NCI-H748 treated with DMSO at 0.1 percent for 48 hours (cell line): ENCODE data around the gene TRIM46.
"Not testable (repeated sequence)": the region's sequence is repeated elsewhere in the genome, so short reads cannot be mapped to it uniquely, and the experiment has no call there.

Experiments used
- DNase-seq: peaks from one replicate; lab custom pipeline; 2025; lab: John Stamatoyannopoulos, UW

TRIM46 gene

DNA sequence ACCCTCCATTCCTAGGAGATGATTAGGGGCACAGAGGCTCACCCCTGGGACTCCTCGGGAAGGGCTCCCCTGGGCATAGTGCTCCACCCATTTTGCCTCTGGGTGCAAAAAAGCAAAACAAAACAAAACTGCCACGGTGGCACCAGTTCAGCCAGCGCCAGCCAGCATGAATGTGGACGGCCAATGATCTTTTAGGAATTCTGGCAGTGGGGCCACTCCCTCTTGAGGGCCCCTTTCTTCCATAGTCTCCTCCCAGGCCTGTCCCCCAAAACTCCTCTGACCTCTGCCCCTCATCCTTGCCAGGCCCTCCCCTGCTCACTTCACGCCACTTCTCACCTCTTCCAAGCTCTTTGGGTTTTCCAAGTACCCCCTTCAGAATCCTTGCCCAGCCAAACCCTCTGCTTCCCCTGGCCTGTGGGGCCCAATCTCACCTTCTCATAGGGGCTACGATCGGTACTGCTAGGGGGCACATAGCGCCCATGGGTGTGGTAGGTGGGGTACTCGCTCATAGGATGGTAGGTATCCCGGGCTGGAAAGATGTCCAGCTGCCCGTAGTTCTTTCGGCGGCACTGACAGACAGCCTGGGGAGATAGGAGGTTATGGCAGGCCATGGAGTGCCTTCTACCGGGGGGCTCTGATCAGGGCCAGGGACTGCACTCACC is 13.3 kb downstream of the TRIM46 start:
- DNase-seq = no peak

DNA sequence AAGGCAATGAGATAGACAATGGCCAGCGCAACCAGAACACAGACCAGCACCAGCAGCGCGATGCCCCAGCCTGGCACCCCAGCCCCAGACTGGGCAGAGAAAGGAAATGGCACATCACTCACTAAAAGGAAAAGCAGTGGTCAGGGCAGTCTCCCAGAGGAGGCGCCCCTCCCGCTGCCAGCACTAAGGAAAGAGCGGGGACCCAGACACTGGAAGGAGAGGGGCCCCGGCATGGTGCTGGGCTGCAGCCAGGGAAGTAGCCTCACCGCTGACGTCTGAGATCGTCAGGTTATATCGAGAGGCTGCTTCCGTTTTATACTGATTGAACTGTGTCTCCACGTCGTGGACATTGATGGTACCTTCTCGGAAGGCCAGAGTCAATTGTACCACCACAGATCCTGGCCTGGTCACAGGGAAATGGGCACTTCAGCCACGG is 13.8 kb downstream of the TRIM46 start:
- DNase-seq = no peak

DNA sequence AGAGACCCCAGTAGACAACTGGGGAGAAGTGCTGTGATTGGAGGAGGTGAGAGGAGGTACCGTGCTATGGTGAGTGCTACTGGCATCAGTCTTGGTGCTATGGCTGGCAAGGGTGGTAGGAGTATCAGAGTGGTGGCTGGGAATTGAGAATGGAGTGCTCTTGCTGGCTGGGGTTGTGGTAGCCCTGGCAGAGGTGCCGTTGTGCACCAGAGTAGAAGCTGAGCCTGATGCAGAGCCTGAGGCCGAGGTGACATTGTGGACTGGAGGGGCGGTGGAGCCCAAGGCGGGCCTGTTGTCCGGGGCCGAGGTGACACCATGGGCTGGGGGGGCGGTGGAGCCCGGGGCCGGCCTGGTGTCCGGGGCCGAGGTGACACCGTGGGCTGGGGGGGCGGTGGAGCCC is 14.6 kb downstream of the TRIM46 start:
- no peak for DNase-seq

DNA sequence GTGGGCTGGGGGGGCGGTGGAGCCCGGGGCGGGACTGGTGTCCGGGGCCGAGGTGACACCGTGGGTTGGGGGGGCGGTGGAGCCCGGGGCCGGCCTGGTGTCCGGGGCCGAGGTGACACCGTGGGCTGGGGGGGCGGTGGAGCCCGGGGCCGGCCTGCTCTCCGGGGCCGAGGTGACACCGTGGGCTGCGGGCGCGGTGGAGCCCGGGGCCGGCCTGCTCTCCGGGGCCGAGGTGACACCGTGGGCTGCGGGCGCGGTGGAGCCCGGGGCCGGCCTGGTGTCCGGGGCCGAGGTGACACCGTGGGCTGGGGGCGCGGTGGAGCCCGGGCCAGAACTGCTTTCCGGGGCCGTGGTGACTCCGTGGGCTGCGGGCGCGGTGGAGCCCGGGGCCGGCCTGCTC is 16.3 kb downstream of the TRIM46 start:
- DNase-seq = not testable (repeated sequence)

DNA sequence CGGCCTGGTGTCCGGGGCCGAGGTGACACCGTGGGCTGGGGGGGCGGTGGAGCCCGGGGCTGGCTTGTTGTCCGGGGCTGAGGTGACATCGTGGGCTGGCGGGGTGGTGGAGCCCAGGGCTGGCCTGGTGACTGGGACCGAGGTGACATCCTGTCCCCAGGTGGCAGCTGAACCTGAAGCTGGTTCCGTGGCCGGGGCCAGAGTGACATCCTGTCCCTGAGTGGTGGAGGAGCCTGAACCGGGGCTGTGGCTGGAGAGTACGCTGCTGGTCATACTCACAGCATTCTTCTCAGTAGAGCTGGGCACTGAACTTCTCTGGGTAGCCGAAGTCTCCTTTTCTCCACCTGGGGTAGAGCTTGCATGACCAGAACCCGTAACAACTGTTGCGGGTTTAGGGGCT is 18.3 kb downstream of the TRIM46 start:
- no peak for DNase-seq

DNA sequence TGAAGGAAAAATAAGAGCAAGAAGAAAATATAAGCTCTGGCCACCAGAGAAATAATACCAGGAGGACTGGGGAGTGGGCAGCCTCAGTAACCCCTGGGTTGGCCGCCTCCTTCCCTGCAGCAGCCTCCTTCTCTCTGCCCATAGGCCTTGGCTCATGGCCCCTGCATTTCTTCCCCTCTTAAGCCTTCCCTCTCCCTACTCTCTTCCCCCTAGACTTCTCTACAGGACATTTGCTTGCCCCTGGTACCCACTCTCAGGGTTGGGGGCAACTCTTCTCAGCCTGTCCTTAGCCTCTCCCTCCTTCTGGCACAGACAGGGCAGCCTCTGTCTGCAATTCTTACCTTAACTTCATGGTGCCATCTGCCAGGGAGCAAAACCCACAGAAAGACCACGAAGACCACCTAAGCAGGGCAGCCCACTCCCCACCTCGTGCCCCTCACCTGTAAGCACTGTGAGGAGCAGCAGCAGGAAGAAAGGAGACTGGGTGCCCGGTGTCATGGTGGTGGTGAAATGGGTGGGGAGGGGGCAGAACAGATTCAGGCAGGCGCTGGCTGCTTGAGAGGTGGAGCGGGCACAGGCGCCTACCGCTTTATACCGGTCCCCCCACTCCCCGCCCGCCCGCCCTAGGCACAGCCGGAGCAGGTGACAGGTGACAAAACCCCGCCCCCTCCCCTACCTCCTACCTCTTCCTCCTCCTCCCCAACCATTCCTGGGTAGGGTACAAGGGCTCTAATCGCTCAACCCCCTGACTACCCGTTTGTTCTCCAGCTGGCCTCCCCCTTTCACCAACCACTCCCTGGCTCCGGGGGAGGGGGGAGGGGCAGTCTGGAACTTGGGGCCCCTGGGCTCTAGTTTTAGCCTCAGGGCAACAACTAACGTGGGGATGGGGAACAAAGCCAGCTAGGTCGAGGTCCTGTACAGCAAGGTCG is 19.0 kb downstream of the TRIM46 start:
- peak; percentile 63 for DNase-seq

DNA sequence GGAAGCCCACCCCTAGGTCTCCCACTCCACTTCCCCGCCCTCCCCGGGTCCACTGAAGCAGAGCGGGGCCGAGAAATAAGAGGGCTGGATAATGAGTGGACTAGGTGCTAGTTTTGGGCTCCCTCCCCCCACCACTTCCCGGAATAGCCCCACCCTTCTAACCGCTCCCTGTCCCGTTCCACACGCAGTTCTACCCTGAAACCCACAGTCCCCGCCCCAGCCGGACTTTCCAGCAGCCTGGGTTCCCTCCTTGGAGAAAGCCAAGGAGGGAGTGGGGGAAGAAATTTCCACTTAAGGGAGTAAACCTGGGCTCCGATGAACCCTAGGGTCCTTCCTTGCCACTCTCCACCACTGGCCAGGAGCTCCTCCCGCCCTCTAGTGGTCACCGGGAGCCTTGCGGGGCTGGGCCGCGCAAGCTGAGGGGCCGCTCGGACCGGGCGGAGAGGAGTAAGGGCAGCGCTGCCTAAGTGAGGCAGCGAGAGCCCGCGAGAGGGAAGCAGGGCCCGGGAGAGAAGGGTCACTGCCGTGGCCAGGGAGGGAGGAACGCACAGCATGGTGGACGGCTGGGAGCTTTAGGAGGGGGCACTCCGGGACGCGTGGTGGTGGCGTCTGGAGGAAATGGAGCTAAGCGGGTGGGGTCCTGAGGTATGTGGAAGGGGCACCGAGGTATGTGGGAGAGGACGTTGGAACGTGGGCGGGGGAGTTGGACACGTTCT is 19.8 kb downstream of the TRIM46 start:
- peak; percentile 76 for DNase-seq

DNA sequence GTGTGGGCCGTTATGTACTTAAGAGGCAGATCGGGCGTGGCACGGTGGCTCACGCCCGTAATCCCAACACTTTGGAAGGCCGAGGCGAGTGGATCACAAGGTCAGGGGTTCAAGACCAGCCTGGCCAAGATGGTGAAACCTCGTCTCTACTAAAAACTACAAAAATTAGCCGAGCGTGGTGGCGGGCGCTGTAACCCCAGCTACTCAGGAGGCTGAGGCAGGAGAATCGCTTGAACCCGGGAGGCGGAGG is 20.3 kb downstream of the TRIM46 start:
- DNase-seq = not testable (repeated sequence)

DNA sequence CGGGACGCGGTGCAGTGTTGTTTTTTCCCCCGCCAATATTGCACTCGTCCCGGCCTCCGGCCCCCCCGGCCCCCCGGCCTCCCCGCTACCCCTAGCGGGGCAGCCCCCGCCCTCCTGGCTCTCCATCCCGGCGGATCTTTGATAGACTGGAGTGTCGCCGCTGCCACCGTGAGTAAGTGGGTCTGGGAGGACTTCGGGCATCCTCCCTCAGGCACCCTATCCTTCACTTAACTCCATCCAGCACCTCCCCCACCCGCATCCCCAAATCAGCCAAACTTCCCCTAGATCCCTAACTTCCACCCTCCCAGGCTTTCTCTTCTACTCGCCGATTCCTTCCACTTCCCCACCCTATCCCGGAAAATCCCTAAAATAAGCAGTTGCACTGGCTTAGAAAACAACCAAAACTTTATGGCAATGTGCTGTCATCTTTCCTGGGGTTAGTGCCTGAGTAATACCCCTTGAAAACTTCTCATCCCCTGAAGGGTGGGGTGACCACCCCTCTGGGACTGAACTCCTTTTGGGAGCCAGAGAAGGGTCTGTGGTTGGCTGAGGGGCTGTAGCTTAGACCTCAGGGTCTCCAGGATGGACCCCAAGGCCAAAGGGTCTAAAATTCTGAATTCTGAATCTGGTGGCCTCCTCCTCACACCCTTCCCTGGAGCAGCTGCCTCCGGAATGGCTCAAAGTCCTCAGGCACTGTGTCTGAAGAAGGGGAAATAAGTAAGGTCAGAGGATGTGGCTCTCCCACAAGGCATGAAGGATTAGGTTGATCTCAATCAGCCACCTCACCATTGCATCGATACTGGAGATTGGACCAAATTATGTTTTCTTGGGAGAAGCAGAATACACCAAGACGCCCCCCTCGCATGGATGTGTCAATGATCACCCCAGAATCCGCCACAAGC is 21.8 kb downstream of the TRIM46 start:
- DNase-seq = no peak

DNA sequence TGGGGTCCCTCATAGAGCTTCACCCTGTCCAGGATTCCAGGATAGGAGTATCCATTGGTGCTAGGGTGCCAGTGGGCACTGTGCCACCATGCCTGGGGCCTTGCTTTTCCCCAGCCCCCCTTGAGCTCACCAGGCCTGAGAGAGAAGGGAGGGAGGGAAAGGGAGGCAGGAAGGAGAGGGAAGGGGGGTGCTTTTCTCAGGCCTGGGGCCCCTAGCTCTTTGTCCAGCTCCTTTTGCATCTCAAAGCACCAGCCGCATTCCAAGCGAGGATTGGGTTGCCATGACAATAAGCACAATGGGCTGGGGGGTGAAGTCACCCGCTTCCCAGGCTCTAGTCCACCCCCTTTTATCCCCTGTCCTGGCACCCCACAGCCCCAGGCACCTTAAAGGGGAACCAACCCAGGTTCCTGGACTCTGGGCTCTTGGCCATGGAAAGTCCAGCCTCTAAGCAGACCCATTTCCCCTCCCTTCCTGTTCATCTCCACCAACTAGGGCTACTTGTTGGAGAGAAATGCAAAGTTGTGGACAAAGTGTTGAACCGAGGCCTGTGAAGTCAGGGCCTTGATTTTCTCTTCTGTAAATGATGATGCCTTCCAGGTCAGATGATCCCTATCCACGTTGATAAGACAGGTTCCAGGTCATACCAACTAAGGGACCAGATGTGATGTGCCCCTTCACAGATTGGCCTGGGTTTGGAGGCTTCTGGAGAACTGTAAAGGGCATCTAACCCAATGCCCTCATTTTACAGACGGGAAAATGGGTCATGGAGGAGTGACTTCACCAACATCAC is 22.6 kb downstream of the TRIM46 start:
- DNase-seq = no peak

DNA sequence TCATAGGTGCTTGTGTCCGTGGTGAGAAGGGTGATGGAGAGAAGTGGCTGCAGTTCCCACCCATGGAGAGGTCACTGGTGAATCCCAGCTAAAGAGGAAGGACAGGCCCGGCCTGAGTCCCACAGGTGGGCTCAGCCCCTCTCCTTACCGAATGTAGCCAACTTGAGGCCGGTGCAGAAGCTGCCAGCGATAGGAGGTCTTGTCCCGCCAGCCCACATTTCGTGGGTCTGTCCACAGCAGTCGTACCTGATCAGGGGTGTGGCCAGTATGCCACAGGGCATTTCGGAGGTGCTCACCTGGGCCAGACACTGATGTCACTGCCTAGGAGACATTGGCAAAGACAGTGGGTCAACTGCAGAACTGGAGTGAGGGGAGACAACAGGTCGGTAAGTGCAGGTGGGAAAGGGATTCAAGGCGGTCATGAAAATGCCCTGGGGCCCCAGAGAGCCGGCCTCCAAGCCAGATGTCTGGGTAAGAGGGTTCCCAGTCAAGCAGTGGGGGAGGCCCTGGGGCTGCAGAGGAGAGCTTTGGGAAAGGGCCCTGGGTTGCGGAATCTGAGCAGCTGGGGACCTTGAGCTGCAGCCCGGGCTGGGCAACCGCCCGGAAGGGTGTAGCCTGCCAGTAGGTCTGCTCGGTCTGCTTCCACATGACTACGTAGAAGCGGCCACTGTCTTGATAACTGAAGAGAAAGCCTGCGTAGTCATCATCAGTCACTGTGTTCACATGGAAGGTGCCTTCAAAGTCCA is 23.4 kb downstream of the TRIM46 start:
- no peak for DNase-seq

DNA sequence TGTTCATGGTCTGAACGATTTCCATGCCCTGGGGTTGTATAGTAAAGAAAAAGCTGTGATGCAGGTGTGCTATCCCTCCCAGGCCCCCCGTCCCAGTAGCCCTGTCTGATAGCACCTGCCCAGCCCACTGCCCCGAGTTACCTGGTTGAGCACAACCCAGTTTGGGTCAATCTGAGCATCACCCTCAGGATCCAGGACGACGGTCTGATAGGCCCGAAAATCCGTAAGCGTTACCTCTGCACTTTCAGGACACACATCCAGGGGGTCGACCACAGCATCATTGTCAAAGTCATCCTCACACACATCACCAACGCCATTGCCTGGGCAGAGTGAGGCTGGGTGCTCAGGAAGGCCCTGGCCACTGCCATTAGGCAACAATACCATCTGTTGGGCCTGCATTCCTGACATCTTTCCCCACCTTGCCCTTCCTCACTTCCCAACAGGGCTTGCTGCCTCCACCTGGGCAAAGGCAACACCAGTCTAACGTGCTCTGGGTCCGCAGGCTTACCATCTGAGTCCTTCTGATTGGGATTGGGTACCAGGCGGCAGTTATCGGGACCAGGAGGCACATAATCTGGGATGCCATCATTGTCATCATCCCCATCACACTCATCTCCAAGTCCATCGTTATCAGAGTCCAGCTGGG is 24.4 kb downstream of the TRIM46 start:
- no peak for DNase-seq

DNA sequence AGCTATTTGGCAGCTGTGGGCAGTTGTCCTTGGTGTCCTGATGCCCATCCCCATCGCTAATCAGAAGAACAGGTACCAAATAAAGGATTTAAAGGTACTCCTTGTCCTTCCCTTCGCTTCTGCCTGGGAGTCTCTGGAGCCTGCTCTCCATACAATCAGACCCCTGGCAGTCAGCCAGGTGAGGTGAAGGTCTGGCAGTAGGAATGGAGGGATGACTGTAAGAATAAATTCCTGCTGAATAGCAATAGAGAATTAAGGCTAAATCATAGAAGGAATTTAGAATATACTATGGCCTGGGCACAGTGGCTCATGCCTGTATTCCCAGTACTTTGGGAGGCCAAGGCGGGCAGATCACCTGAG is 24.9 kb downstream of the TRIM46 start:
- DNase-seq = no peak

DNA sequence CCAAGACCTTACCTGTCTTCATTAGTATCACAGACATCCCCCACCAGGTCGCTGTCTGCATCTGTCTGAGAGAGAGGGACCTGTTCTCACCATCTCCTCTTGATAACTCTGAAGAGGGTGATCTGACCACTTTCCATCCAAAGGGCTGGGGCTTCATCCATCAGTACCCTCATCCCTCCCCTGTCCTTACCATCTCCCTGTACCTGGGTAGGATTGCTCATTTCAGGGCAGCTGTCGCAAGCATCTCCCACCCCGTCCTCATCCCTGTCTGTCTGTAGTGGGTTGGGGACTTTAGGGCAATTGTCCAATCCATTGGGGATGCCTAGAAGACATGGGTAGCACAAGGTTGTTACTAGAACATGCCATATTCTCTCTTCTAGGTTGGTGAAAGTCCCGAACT is 26.1 kb downstream of the TRIM46 start:
- DNase-seq = no peak

DNA sequence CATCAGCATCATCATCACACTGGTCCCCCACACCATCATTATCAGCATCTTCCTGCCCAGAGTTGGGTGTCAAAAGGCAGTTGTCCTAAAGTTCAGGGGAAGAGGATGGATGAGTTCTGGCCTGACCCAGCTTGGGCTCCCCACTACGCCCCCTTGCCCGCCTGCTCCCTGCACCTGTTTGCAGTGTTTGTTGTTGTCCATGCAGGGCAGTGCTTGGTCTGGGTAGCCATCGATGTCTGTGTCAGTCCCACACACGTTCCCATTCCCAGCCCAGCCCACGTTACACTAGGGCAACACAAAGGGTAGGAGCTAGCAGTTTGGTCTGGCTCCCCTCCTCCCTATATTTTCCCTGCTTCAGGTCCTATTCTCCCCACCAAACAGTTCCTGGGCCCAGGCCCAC is 27.3 kb downstream of the TRIM46 start:
- DNase-seq = no peak

DNA sequence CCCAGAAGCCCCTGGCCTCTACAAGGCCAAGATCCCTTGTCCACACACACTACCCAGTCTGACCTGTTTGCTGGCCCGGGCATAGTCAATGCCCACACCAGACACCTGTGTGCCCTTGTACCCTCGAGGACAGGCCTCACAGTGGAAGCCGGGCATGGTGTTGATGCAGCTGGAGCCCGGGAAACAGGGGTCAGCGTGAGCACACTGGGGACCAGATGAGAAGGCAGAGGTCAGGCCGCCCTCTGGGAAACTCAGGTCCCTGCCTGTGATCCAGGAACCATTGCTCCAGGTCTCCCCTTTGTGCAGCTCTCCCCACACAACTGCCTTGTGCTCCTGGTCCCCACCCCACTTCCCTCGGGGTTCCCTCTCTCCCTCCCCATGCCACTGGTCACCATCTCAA is 28.5 kb downstream of the TRIM46 start:
- no peak for DNase-seq

DNA sequence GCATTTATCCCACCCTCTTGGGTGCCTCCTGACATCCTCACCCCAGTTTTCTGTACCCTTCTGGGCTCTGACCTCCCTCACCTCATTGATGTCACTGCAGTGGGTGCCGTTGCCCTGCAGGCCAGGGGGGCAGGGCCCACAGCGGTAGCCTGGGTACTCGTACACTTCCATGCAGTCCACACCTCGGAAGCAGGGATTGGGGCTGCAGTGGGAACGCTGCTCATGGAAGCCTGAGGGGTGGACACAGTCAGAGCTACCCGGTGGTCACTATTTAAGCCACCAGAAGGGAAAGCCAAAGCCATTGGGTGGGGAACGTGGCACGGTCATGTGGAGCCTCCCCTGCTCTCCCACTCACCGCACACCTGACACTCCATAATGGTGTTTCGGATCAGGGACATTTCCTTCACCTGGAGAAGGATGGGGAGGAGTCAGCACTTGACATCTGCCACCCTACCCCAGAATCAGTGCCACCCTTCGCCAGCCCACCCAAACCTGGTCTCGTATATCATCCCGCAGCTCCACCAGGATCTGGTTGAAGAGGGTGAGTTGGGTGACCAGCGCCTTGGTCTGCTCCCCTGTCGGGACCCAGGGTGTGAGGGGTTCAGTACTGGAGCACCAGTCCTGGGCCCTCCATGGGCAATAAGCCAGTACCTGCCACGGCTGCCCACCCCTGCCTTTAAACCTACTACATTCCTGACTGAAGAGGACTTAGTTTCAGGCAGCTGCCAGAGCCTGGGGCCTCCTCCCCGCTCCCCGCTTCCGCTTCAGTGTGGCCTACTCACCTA is 29.3 kb downstream of the TRIM46 start:
- DNase-seq = no peak

DNA sequence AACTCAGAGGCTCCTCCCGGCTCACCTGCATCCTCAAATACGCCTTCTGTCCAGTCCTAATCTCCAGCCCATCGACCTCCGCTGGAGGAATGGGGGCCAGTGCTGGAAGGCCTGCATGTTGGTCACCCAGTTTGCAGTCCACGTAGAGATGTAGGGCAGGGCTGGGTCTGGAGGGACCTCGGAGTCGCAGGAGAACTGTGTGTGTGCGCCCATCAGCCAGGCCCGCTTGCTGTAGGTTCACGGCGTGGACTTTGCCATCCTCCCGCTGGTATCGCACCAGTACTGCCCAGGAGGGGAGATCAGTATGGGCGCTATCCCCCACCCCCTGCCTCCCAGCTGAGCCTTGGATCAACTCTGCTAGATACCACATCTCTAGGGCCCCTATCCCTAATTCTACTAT is 31.4 kb downstream of the TRIM46 start:
- no peak for DNase-seq

DNA sequence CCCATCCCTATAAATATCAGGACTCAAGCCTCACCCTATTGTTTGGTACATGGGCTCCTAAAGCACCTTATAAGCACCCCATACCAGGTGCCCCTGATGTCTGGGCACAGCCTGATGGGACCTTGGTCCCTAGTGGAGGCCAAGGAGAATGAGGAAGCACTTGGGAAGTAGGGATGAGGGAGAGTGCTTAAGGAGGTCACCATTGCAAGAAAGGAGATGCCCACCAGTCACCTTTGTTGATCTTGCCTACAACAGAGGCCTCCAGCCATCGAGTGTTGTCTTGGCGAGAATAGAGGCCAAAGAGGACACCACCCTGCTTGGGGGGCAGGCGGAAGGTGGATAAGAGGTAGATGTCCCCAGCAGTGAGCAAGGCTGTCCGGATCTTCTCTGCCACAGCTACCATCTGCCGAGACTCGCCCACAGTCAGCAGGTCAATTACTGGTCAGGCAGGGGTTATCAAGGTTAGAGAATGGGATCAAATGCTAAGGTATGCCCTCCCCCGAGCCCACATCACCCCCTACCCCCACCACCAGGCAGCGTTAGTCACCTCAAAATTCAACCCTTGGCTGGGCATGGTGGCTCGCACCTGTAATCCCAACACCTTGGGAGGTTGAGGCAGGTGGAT is 32.4 kb downstream of the TRIM46 start:
- DNase-seq = no peak
